Measurements from ENCODE around the gene PIEZO2.

GRCh38 chr18:11124054-11124453 is 25.3 kb downstream of the PIEZO2 start:
- TF ChIP-seq, protein P1, sequence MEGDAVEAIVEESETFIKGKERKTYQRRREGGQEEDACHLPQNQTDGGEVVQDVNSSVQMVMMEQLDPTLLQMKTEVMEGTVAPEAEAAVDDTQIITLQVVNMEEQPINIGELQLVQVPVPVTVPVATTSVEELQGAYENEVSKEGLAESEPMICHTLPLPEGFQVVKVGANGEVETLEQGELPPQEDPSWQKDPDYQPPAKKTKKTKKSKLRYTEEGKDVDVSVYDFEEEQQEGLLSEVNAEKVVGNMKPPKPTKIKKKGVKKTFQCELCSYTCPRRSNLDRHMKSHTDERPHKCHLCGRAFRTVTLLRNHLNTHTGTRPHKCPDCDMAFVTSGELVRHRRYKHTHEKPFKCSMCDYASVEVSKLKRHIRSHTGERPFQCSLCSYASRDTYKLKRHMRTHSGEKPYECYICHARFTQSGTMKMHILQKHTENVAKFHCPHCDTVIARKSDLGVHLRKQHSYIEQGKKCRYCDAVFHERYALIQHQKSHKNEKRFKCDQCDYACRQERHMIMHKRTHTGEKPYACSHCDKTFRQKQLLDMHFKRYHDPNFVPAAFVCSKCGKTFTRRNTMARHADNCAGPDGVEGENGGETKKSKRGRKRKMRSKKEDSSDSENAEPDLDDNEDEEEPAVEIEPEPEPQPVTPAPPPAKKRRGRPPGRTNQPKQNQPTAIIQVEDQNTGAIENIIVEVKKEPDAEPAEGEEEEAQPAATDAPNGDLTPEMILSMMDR (IDR thresholded peaks at IDR 0.05), result no peak
- TF ChIP-seq EP300 (IDR thresholded peaks at IDR 0.05), result no peak

Measured in ovary (tissue), 3 donors.